Measurements from ENCODE around the gene SLC22A2.
"Not testable (repeated sequence)": the region's sequence is repeated elsewhere in the genome, so short reads cannot be mapped to it uniquely, and the experiment has no call there.

The SLC22A2 gene

DNA sequence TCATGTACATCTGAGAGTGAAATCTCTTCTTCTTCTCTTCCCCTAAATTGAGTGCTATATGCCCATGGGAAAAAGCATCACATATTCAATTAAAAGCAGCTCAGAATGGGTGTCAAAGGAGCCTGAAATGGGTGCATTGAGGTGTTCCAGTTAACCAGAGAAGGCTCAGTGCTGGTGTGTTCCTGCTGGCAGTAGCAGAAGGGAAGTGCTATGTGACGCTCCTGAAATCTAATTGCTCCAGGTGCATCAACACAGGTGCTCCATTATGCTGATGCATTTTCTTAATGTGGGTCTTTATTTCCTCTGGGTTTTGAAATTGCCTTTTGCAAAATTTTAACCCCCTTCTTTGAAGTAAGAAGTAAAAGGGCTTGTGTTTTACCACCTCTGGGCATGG is 17.9 kb downstream of the SLC22A2 start:
- no peak for DNase-seq

DNA sequence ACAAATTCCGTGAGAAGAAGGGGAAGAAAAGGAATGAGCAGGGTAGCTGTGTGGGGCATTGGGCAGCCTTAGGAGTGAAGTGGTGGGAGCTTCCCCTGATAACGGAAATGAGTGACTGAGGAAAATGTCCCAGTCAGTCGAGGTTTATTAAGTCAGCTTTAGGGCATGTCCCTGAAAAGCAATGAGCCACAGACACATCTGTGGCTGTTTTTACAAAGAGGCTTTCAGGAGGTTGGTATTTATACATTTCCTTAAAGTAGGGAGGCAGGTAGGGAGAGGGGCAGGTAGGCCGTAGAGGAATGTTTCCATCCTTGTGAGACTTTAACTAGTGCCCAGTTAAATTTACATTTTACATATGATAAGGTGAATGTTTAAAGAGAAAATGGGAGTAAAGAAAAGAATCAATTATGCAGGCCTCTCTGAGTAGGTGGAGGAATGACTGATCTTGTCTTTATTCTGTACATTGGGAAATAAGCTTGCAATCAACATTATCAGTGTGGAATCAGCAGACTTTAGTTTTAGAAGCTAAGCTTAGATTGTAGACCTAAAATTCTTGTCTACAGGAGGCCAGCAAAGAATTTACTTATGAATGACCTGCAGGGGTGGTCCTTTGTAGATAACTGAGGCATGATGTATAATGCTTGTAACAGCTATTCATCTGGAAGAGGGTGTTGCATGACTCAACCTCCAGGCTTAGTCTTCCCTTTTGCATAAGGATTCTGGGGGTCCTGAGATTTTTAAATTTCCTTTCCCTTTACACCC is 18.5 kb downstream of the SLC22A2 start:
- DNase-seq = no peak

DNA sequence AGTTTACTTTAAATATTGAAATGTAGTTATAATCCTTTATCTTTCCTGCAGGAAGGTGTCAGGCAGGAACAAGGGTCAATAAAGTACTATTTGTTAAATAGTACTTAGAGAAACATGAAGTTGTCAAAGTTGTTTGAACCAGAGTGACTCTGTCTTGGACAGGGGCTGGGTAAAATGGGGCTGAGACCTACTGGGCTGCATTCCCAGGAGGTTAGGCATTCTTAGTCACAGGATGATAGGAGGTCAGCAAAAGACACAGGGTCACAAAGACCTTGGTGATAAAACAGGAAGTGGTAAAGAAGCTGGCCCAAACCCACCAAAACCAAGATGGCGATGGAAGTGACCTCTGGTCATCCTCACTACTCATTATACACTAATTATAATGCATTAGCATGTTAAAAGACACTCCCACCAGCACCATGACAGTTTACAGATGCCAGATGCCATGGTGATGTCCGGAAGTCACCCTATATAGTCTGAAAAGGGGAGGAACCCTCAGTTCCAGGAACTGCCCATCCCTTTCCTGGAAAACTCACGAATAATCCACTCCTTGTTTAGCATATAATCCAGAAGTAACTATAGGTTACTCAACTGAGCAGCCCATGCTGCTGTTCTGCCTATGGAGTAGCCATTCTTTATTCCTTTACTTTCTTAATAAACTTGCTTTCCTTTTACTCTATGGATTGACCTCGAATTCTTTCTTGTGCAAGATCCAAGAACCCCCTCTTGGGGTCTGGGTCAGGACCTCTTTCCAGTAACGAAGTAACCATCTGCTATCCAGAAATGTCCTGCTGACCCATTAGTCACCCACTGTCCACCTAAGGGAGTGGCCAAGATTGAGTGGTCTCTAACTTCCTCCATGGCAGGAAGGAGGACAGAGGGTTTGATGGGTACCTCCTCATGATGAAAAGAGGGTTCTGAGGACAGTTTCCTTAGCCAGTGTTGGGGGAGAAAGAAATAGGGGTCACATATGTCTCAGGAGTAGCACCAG is 19.6 kb downstream of the SLC22A2 start:
- no peak for DNase-seq

DNA sequence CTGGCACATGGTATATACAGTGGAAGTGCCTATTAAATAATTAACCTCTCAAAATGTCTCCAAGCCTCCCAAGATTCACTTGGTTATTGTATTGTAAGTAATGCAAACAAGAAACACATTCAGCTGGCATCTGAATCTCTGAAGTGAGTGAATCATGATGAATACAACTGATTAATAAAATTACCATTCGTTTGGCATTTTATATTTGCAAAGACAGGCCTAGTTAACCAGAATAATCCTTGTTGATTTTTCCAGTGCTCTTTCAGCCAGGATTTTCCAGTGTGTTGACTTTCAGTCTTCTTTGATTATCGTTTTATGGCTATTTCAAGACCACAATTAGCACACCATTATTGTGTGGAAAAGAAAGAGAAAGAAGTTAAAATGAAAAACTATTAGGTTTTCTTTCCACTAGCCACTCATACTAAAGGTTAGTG is 20.3 kb downstream of the SLC22A2 start:
- DNase-seq = no peak

DNA sequence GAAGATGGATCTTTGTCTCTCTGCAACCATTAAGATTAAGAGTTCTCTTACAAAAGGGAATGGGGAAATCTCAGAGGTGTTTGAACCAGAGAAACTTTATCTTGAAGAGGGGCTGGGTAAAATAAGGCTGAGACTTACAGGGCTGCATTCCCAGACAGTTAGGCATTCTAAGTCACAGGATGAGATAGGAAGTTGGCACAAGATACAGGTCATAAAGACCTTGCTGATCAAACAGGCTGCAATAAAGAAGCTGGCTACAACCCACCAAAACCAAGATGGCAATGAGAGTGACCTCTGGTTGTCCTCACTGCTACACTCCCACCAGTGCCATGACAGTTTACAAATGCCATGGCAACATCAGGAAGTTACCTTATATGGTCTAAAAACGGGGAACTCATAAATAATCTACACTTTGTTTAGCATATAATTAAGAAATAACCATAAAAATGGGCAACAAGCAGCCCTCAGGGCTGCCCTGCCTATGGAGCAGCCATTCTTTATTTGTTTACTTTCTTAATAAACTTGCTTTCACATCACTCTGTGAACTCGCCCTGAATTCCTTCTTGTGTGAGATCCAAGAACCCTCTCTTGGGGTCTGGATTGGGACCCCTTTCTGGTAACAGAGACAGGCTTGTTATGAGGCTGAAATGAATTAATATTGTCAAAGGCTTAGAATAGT is 20.9 kb downstream of the SLC22A2 start:
- DNase-seq = not testable (repeated sequence)

DNA sequence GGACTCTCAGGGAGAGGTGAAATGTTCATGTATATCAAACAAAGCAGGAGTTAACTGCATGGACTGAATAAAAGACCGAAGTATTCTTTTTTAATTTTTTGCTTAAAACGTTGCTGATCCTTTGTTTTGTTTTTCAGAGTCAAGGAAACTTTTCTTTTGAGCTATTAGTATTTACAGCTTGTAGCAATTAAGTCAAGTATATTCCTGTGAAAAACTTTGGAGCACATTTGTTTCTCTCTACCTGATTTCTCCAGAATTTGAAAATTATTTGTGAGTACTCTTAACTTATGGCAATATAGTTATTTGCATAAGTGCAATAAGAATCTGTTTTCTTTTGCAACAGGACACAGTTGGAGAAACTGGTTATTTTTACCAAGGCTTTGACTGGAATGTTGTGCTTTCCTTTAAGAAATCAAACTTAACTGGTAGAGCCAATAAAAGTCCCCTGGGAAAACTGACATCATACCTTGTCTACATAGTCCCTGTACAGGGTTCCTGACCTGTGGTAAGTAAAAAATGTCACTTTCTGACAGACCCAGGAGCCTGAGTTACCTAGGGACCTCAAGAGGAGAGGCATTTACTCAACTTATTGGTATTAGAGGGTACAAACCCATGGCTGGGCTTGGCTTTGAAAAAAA is 22.3 kb downstream of the SLC22A2 start:
- not testable (repeated sequence) for DNase-seq

DNA sequence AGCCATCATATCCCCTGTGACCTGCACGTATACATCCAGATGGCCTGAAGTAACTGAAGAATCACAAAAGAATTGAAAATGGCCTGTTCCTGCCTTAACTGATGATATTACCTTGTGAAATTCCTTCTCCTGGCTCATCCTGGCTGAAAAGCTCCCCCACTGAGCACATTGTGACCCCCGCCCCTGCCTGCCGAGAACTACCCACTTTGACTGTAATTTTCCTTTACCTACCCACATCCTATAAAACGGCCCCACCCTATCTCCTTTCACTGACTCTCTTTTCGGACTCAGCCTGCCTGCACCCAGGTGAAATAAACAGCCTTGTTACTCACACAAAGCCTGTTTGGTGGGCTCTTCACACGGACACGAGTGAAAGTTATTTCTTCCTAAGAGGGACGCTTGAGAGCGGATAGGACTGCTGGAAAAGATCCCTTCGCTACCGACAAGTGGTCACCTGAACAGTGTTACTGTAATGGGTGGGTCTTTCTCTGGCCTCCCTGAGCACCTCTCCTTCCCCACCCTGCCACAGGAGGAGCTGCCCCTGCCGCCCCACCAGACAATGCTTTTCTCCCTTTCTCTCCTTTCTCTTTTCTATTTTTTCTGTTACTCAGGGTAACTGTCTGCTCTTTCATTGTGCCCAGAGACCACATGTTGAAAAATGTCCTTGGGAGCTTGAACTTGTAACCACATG is 24.5 kb downstream of the SLC22A2 start:
- not testable (repeated sequence) for DNase-seq

DNA sequence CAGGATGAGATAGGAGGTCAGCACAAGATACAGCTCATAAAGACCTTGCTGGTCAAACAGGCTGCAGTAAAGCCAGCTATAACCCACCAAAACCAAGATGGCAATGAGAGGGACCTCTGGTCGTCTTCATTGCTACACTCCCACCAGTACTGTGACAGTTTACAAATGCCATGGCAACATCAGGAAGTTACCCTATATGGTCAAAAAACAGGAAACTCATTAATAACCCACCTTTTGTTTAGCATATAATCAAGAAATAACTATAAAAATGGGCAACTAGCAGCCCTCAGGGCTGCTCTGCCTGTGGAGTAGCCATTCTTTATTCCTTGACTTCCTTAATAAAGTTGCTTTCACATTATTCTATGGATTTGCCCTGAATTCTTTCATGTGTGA is 30.9 kb downstream of the SLC22A2 start:
- DNase-seq = no peak

DNA sequence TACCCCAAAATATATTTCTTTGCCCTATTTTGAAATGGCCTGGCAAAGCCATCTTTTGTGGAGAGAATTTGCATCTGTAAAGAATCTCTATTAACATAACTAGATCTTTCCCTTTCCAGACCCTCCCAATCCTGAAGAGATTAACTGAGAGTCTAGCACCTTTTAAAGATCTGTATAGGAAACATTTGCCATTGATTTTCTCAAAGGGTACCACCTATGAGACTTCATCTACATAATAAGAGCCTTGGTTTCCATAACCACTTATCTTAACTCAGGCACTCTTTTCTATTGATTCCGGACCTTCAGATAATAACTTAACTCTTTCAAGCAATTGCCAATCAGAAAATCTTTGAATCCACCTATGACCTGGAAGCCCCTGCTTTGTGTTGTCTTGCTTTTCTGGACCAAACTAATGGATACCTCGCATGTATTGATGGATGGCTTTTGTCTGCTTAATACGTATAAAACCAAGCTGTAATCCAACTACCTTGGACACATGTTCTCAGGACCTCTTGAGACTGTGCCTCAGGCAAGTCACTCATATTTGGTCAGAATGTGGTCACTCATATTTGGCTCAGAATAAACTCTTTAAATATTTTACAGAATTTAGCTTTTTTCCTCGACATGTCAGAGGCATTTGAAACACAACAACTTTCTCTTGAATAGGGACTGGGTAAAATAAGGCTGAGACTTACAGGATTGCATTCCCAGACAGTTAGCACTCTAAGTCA is 31.4 kb downstream of the SLC22A2 start:
- DNase-seq = no peak

DNA sequence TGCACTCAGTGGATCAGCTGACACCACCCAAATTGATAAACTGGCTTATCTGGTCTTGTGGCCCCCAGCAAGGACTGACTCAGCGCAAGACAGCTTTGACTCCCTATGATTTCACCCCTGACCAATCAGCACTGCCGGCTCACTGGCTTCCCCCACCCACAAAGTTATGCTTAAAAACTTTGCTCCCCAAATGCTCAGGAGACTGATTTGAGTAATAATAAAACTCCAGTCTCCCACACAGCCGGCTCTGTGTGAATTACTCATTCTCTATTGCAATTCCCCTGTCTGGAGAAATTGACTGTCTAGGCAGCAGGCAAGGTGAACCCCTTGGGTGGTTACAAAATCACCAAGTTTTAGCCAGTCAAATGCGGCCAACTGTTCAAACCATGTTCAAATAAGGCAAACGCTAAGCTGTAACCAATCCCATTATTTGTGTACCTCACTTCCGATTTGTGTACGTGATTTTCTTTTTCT is 32.5 kb downstream of the SLC22A2 start:
- no peak for DNase-seq

DNA sequence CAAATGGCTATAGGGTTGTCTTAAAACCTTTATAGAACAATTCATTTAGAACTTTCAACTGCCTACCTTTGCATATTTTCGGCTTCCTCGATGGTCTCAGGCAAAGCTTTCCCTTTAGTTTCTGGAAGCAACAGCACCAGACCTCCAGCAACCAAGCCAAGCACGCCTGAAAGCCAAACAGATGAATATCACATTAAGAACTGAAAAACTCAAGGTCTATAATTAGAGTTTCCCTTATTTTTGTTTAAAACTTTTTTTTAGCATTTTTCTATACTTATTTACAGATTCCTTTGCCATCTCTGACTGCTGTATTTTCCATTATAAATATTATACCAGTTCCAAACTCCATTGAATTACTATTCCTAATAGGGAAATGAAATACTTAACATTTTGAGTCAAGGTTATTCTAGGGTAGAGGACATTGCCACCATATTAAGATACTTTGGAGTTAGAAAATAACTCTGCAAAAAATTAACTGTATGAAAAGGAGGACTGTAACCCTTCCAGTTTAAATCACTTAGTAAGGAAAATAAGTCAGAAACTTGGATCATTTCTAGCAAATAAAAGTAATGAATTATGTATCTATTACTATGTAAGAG is 33.9 kb downstream of the SLC22A2 start:
- DNase-seq = no peak

DNA sequence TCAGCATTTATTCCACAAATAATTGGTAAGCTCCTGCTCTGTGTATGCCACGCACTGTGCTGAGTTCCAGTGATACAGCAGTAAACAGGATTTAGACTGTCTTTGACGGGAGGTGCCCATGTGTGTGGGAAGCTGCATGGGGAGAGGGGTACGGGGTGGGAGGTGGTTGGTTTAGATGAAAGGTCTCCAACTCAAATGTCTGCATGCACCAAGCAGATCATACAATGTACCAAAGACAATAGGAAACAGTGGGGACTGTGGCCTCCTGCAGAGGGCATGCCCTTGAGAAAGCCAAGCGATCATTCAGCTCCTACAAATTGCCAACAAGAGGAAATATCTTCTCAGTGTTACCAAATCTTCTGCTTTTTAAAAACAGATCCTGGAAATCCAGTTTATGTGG is 36.1 kb downstream of the SLC22A2 start:
- no peak for DNase-seq

DNA sequence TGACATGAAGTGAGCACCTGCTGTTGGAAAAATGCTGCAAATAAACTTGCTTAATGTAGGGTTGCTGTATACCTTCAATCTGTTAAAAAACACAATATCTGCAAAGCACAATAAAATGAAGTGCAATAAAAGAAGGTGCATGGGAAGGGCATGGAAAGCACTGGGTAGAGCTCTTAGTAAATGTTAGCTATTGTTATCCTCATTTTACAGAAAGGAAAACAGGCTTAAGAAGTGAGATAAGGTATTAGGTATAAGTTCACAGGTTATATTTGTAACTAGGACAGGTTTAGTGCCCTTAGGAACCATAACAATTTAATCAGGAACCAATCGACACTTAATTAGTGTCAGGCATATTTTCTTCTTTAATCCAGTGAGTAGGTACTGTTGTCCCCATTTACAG is 36.7 kb downstream of the SLC22A2 start:
- DNase-seq = no peak

DNA sequence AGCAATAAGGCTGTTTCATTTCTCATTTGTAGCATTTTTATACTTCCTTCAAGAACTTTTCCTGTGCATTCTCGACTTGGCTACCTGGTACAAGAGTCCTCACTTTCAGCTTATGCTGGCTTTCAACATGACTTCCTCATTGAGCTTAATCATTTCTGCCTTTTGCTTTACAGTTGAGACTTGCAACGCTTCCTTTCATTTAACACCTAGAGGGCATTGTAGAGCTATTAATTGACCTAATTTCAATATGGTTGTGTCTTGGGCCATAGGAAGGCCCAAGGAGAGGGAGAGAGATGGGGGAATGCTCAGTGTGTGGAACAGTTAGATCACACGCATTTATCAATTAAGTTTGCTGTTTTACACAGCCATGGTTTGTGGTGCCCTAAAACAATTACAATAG is 37.2 kb downstream of the SLC22A2 start:
- no peak for DNase-seq

DNA sequence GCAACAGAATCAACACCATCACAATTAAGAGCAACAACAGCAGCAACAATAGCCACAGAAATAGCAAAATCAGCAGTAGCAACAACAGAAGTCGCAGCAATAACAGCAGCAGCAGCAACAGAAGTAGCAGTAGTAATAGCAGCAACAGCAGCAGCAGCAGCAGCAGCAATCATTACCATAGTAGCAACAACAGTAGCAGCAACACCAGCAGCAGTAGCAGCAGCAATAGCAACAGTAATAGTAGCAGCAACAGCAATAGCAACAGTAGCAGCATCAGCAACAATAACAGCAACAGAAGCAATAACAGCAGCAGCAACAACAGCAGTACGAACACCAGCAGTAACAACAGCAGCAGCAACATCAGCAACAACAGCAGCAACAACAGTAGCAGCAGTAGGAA is 39.8 kb downstream of the SLC22A2 start:
- no peak for DNase-seq

DNA sequence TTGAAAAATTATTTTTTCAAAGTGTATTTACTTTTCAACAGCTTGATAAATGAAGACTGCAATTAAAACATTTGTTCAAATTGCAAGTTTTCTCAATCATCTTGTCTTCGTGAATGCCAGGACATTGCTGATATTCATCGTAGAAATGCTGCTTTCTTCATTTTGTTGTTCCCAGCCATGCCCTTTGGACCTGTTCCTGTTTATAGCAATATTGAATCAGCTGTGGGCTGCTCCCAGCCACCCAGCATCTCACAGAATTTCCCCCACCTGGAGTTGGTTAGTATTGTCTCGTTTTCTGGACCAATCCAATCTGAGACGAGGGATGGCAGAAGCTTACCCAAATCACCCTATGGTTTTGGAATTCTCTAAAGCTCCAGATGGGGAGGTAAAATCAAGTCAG is 40.8 kb downstream of the SLC22A2 start:
- DNase-seq = no peak

DNA sequence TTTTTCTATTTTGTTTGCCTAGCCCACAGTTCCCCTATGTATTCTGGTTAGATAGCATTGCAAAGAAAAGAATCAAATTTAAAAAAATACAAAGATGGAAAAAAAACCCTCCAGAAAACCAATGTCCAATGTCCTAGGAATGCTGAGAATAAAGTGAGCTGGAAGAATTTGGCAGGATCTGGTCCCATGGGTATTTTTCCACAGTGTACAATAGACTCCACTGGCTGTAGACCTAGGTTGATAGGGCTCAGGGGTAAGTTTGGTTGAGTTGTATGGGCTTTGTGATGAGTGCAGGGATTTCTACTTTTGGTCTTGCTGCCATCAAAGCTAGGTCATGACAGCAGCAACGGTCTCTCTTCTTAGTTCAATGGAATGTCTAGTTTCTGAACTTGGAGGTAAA is 41.5 kb downstream of the SLC22A2 start:
- no peak for DNase-seq

DNA sequence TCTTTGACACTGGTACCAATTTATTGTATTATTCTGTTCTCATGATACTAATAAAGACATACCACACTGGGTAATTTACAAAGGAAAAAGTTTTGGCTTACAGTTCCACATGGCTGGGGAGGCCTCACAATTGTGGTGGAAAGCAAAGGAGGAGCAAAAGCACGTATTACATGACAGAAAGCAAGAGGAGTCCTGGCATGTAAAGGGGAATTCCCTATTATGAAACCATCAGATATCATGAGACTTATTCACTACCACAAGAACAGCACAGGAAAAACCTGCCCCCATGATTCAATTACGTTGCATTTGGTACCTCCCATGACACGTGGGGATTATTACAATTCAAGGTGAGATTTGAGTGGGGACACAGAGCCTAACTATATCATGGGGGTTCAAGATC is 43.4 kb downstream of the SLC22A2 start:
- no peak for DNase-seq

DNA sequence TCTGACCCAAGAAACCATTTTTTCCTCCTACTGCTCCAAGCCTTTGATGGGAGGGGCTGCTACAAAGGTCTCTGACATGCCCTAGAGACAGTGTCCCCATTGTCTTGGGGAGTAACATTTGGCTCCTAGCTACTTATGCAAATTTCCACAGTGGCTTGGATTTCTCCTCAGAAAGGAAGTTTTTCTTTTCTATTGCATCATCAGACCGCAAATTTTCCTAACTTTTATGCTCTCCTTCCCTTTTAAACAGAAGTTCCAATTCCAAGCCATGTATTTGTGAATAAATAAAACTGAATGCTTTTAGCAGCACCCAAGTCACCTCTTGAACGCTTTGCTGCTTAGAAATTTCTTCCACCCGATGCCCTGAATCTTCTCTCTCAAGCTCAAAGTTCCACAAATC is 51.0 kb downstream of the SLC22A2 start:
- DNase-seq = no peak

DNA sequence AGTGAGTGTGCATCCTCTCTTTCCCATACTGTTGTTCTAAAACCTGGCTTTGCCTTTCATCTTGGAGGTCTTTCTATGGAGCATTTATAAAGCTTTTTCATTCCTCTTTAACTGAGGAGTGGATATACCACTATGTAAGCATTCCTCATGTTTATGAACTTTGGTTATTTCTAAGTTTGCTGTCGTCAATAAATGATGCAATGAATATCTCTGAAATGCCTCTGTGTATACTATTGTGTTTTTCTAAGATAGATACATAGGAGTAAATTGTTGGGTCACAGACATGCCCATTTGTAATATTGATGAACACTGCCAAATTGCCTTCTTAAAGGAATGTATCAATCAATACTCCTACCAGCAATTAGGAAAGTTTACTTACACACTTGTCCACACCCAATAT is 53.9 kb downstream of the SLC22A2 start:
- DNase-seq = no peak

DNA sequence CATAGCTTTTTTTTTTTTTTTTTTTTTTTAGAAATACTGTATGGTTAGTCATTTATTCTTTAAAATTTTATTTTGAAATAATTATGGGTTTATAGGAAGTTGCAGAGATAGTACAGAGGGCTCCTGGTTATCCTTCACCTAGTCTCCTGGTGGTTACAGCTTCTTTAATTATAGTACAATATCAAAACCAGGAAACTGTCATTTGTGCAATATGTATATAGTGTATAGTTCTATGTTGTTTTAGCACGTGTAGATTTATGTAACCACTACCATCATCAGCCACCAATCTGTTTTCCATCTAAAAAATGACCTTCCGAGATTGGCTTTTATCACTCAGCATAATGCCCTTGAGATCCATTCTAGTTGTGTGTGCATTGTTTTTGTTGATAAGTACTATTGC is 54.7 kb downstream of the SLC22A2 start:
- DNase-seq = no peak

All from SHP77 treated with DMSO at 0.1 percent for 48 hours (cell line).